Neutrophil (primary cell): Measurements from ENCODE around the gene BRD7.

ENCODE experiments used
- H3K27ac ChIP-seq: fragments of 200-600 bp; sonication (generic); 2 replicates; pipeline ENCODE4 v1.5.1; 2016; ENCODE audit warnings: mild to moderate bottlenecking, moderate library complexity
- H3K27me3 ChIP-seq: fragments of 200-600 bp; sonication (generic); 2 replicates; pipeline ENCODE4 v1.6.0; 2016; ENCODE audit warnings: mild to moderate bottlenecking
- H3K36me3 ChIP-seq: fragments of 200-600 bp; sonication (generic); 2 replicates; pipeline ENCODE4 v1.5.1; 2017
- H3K4me1 ChIP-seq, 2 experiments: fragments of 200-600 bp in 1 of 2; sonication (generic) in 1 of 2; 1 replicate in 1 of 2; 2 replicates in 1 of 2; pipeline versions ENCODE4 v1.5.1 to v1.6.1; 2013 to 2016; ENCODE audit warnings: low read depth in 1 of 2, low read length in 1 of 2, mild to moderate bottlenecking in 1 of 2, moderate library complexity in 1 of 2; ENCODE audit not compliant: control insufficient read depth in 1 of 2, insufficient read depth in 1 of 2
- H3K4me3 ChIP-seq, 2 experiments: fragments of 200-600 bp in 1 of 2; sonication (generic) in 1 of 2; 1 replicate in 1 of 2; 2 replicates in 1 of 2; pipeline ENCODE4 v1.5.1; 2013 to 2016; ENCODE audit warnings: low read depth in 1 of 2, low read length in 1 of 2, mild to moderate bottlenecking in 1 of 2, moderate library complexity in 1 of 2
- H3K9me3 ChIP-seq: fragments of 200-600 bp; sonication (generic); 2 replicates; pipeline ENCODE4 v1.5.1; 2016
- CTCF ChIP-seq: fragments of 200-600 bp; sonication (generic); IDR thresholded peaks from 2 replicates; pipeline ENCODE4 v1.5.1; 2016; ENCODE audit warnings: antibody characterized with exemption

The BRD7 gene

GRCh38 chr16:50311134-50311528 is 57.7 kb downstream of the BRD7 start:
- H3K36me3 ChIP-seq: peaks cover 99% of the 10 kb centered on the region
- no peak overlapping the region for H3K27ac ChIP-seq
- H3K27me3 ChIP-seq: no peaks in the 10 kb centered on the region
- peaks cover 0 to 7% of the 10 kb centered on the region in 2 experiments for H3K4me1 ChIP-seq
- H3K9me3 ChIP-seq: no peaks in the 10 kb centered on the region
- TF ChIP-seq CTCF: no peak
- H3K4me3 ChIP-seq: no peak overlapping the region

DNA sequence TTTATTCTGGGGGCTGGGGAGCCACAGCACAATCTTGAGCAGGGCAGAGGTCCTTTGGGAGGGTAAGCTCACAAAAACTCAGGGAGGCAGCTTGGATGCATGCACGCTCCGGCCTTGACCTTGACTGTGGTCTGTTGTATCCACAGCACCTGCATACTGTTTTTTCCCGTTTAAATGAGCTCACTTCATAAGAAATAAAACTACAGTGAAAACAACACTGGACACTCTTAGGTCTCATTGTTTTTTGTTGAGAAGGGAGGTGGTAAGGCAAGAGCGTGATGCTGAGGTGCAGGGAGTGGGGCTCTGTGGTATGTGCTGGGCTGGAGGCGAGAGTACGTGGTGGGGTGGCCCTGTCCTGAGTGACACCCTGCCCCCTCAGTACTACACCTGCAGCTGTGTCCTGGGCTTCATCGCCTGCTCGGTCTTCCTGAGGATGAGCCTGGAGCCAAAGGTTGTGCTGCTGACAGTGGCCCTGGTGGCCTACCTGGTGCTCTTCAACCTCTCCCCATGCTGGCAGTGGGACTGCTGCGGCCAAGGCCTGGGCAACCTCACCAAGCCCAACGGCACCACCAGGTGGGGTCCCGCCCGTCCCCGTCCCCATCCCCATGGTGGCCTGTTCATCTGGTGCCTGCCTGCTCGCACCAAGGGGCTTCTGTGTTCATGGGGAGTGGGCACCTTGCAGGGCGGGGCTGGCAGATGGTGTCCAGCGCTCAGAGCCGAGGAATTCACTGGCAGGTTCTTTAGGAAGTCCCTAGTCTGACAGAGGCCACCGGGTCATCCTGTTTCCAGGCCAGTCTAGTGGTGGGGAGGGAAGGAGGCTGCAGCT is 58.3 kb downstream of the BRD7 start:
- H3K36me3 ChIP-seq: peaks cover 99% of the 10 kb centered on the region
- no peaks in the 10 kb centered on the region for H3K27me3 ChIP-seq
- H3K9me3 ChIP-seq: no peaks in the 10 kb centered on the region
- H3K4me1 ChIP-seq: peaks cover 0 to 7% of the 10 kb centered on the region in 2 experiments
- no peak for TF ChIP-seq CTCF
- no peak overlapping the region for H3K4me3 ChIP-seq
- no peak overlapping the region for H3K27ac ChIP-seq

GRCh38 chr16:50309527-50310307 is 59.1 kb downstream of the BRD7 start:
- H3K4me3 ChIP-seq: no peak overlapping the region
- peaks cover 99% of the 10 kb centered on the region for H3K36me3 ChIP-seq
- H3K9me3 ChIP-seq: no peaks in the 10 kb centered on the region
- H3K4me1 ChIP-seq: peaks cover 0 to 7% of the 10 kb centered on the region in 2 experiments
- no peak overlapping the region for H3K27ac ChIP-seq
- TF ChIP-seq CTCF: no peak
- H3K27me3 ChIP-seq: no peaks in the 10 kb centered on the region

GRCh38 chr16:50309156-50309526 is 59.6 kb downstream of the BRD7 start:
- Histone ChIP-seq H3K4me3 (no peak overlapping the region), H3K36me3 (peaks cover 99% of the 10 kb centered on the region), H3K4me1 (peaks cover 0 to 7% of the 10 kb centered on the region in 2 experiments), H3K27me3 (no peaks in the 10 kb centered on the region), H3K9me3 (no peaks in the 10 kb centered on the region), H3K27ac (no peak overlapping the region)
- TF ChIP-seq CTCF: no peak

- no peak for TF ChIP-seq CTCF
- Histone ChIP-seq H3K9me3 (no peaks in the 10 kb centered on the region), H3K4me3 (no peak overlapping the region), H3K27ac (no peak overlapping the region), H3K27me3 (no peaks in the 10 kb centered on the region), H3K4me1 (peaks cover 0 to under 1% of the 10 kb centered on the region in 2 experiments), H3K36me3 (peaks cover 99% of the 10 kb centered on the region)
These were observed 60.4 kb downstream of the BRD7 start for GRCh38 chr16:50308237-50308965.
